NCI-H1694 treated with DMSO at 0.1 percent for 48 hours (cell line): Measurements from ENCODE around the gene ADIPOR2.

Source experiments
- DNase-seq: peaks from one replicate; lab custom pipeline; 2025; lab: John Stamatoyannopoulos, UW

ADIPOR2 gene

GRCh38 chr12:1773937-1774655 is 83.2 kb downstream of the ADIPOR2 start:
- DNase-seq = no peak

DNA sequence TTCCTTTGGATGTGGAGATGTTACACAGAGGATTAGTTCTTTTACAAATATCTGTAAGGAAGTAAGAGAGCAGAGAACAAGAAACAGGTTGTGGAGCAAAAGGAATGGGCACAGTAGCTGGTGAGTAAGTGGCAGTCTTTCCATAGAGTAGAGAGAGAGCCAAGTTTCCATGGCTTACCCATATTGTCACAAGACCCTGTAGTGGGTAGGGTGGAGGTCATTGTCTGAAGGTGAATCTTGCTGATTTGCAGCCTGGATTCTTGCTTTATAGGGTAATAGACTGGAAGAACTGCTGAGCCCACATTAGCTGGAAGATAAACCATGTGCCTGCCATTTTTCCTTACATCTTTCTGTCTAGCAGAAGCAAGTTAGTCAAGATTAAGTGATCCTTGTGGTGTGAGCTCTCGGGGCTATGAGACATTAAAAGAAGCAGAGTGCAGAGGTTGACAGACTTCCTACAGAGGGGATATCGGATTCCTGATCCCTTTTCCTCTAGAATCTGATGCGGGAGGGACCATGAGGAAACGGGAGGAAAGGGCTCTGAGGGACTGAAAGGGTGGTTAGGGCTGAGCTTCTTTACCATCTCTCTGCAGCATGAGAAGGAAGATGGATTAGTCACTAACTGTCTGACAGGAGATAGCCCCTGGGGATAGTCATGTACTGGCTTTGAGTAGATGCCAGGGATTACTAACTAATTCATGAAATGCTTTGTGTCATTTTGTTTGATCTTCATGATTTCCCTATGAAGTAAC is 85.5 kb downstream of the ADIPOR2 start:
- no peak for DNase-seq

GRCh38 chr12:1777798-1778197 is 86.9 kb downstream of the ADIPOR2 start:
- DNase-seq = no peak

DNA sequence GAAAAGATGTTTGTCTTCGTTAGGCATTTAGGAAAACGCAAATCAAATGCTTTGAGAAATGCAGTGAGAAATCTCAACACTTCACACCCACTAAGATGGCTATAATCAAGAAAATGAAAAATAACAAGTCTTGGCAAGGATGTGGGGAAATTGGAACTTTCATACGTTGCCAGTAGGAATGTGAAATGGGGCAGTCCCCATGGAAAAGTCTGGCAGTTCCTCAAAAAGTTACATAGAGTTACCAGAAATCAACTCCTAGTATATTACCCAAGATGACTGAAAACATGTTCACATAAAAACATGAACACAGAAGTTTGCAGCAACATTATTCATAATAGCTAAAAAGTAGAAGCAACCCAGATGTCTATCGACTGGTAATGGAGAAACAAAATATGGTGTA is 88.0 kb downstream of the ADIPOR2 start:
- no peak for DNase-seq

DNA sequence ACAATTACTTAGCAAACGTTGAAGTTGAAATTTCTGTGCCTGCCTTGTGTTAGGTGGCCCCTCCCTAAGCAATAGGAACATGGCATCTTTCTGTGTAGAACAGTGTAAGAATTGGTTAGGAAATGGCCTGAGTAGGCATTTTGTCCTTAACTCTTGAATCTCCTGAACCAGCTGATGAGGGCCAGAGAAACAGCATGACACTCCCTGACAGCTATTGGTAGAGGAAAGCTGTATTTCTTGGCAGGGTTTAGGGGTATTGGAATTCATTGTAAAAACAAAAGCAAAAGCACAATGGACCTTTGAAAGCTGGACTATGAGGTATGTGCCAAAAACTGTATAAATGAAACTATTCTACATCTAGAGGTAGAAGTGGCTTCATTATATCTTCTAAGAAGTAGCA is 88.9 kb downstream of the ADIPOR2 start:
- no peak for DNase-seq

GRCh38 chr12:1781772-1782171 is 90.9 kb downstream of the ADIPOR2 start:
- DNase-seq = no peak

DNA sequence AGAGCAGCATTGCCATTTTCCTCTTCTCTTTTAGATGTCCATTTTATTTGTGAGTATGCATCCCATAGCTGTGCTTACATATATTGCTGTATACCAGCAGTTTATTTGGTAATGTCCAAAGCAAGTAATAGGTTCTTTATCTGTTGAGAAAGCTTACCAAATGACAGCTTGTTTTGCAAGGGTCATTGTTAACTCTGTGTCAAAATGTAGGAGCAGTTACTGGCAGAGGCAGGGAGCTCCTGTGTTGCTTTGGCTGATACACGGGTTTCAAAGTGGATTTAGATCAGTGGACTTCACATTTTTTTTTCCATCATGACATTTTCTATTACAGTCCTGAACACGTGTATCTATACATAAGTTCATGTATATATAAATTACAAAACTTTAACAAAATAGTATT is 91.3 kb downstream of the ADIPOR2 start:
- no peak for DNase-seq

DNA sequence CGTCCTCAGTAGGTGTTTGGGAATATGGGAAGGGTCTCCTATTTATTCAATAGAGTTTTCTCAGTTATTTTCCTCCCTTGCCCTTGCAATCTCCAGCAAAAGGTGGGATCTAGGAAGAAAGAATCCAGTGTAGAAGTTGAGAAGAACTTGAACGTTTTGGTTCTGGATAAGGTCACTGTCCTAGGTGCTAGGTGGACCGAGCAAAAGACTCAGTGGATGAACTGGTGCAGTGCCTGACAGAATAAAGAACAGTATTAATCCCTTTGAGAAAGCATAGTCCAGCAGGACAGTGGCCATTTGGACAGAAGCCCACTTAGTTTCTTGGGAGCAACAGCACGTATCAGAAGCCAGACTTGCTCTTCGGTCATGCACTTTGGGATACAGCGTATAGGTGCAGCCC is 96.8 kb downstream of the ADIPOR2 start:
- no peak for DNase-seq

GRCh38 chr12:1790444-1790843 is 99.6 kb downstream of the ADIPOR2 start:
- no peak for DNase-seq

DNA sequence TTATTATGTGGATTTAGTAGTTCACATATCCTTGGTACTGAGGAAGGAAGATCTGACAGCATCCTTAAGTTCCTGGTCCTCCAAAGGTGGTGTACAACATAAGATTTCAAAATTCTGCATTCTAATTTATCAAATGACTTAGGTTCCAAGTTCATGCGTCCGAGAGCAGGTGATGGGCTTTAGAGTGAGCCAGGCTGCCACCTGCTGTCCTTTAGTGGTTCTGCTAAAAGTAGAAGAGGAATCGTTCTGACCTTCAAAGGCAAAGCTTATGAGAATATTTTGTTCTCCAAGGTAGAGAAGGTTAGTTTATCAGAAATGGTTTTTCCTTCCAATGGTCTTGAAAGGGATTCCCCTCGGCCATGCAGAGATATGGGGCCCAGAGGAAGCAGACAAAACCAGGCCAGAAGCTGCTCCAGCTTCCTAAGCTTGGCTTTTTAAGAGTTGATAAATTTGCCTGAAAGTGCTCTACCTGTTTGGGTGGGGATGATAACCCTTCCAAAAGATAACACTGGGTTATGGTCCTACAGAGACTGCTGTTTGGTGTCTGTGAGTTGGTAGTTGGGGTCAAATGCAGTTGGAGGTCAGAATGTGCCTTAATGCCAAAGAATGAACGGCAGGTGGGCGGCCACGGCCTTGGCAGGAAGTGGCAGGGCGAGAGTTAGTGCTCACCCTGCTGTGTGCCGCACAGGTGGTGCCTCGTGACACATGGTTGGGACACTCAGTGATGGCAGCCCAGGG is 100.4 kb downstream of the ADIPOR2 start:
- peak; percentile 84 for DNase-seq

GRCh38 chr12:1792406-1792805 is 101.5 kb downstream of the ADIPOR2 start:
- no peak for DNase-seq

DNA sequence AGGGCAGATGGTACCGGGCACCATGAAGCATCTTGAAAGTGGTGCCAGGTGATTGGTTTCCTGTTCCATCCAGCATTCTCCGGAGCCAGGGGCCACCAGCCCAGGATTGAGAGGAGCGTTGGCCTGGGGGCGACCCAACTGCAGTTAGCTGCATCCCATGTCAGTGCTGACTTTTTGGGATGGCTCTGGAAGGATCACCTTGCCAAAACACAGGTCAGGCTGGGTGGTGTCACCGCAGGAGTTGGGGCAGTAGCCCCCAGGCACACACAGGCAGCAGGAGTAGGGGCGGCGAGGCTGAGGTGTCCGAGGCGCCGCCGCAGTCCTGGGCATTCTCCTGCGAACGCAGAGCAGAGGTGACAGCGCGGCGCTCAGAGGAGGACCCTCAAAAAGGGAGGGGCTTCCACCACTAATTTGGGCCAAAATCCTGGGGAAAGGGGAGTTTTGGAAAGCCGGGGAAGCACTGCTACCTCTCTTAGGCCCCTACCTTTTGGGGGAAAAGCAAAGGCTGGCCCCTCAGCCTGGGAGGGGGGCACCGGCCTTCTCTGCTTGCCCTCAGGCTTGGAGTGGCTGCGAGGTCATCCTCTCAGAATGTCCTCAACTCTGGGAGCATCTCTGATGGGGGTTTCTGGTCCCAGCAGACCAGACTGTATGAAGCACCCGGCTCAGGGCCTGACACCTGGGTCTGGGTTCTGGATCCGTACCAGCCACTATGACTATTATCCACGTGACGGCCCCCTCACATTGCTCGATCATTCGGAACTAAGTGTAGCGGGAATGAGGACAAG is 102.7 kb downstream of the ADIPOR2 start:
- DNase-seq = no peak

GRCh38 chr12:1794440-1795090 is 103.7 kb downstream of the ADIPOR2 start:
- no peak for DNase-seq

GRCh38 chr12:1795221-1795784 is 104.4 kb downstream of the ADIPOR2 start:
- peak; percentile 58 for DNase-seq

DNA sequence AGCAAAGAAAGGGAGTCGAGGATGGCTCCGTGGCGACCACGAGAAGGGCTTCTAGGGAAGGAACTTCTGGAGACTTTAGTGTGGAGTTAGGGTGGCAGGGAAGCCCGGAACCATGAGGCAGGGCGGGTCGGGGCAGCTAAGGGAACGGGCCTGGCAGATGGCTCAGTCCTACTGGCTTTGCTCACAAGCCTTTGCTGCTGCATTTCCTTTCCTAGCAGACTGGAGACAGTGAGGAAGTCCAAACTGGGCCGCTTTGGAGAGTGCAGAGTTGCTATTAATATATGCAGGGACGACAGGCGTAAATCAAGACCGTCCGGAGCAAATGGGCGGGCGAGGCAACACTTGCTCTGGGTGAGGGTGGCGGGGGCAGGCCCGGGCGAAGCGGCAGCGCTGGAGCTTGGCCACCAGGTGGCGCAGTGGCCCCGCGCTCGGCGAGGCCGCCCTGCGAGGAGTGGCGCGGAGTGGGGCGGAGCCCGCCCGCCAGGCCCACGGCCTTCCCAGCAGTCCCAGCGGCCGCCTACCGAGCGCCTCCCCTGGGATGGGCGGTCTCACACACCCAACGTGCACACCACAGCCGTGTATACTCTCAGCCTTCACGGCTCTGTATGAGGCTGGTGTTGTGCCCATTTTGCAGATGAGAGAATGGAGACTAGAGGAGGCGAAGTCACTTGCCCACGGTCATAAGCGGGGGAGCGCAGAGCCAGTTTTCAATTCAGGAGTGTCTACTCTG is 105.1 kb downstream of the ADIPOR2 start:
- peak; percentile 88 for DNase-seq

GRCh38 chr12:1796515-1797010 is 105.7 kb downstream of the ADIPOR2 start:
- DNase-seq = no peak

DNA sequence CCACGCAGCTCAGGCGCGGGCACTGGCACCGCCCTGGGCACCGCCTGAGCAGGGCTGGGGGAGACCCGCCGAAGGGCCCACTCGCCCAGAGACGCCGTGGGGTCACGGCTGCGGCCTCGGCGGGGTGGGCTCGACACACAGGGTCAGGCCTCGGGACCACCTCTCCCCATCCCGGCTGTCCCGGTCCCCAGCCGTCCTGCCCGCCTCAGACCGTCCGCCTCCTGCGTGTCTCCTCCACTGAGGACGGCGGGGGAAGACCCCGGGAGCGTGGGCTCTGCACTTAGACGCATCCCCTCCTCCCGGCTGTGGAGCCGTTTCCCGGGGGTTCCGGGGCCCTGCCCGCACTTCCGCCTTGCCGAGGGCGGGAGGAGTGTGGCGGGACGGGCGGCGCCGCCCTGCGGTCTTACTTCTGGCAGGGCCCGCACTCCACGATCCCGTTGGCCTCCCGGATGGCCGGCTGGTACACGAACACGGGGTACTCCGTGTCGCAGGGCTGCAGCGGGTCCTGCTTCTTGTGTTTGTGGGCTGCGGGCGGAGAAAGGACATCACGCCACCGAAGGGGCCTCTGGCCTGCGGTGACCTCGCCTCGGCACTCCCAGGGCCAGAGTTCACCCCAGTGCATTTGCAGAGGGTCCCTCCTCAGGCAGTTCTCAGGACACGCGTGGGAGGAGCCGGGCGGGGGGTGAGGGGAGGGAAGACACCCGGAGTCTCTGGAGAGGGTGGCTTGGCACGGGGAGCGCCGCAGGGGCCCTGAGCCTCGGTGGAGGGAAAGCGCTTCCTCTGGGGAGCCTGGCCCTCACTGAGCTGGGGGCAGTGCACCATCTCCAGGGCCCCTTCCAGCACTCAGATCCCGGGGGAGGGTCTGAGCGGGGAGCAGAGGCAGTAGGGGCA is 106.4 kb downstream of the ADIPOR2 start:
- DNase-seq = no peak

DNA sequence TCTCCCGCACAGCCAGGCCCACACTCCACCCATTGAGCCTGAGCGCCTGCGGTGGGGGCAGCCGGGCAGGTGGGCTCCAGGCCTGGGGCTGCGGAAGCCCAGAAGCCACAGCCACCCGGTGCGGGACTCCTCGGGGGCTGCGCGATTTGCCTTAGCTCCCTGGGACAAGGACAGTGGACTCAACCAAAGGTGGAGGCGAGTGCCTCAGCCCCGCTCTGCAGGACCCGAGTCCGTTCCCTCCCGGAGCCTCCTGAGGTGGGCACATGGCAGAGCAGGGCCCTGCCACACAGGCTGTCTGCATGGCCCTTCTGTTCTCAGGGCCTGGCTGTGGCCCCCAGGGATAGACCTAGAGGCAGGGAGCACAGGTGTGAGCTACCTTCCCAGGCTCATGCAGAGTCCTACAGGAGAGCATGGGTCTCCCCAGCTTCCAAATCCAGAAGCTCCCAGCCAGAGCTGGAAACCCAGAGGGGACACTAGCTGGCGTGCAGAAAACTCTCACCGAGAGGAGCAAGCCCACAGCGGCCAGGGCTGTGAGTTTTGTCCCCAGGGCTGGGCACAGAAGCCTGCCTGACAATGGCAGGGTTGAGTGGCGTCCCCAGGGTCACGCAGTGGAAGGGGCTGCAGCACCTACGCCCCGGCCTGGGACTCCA is 107.2 kb downstream of the ADIPOR2 start:
- DNase-seq = no peak

DNA sequence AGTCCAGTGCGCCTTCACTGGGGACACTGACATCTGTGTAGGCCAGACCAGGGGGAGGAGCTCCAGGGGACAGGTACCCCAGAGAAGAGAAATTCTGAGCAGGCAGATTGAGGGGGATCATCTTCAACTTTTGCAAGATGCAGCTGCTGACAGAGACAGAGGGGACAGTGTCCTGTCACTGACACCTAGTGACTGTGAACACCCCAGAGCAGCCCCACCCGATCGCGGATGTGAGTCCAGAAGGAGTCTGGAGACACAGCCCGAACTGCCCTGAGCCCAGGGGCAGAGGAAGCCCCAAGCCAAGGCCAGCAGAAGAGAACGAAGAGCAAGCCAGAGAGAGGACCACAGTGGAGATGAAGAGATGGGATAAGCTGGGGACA is 107.8 kb downstream of the ADIPOR2 start:
- DNase-seq = no peak
